HG03565 (cell line): ENCODE measurements around the gene BCDIN3D.
"Not testable (repeated sequence)": the region's sequence is repeated elsewhere in the genome, so short reads cannot be mapped to it uniquely, and the experiment has no call there.

Source experiments
- ATAC-seq: cut with Tn5 transposase; IDR thresholded peaks from one replicate; pipeline ENCODE4 v1.9.1; 2021; ENCODE audit warnings: mild to moderate bottlenecking, moderate library complexity; ENCODE audit not compliant: unreplicated experiment

The BCDIN3D gene

GRCh38 chr12:49842519-49843352 lies at the start of gene BCDIN3D:
TSS of gene BCDIN3D (minus strand) at chr12:49843106. CDS start at chr12:49843087, 19 bp downstream.
- ATAC-seq, result peak; percentile 73

- ATAC-seq, result no peak
These were observed 49.3 kb upstream of the BCDIN3D start for GRCh38 chr12:49892084-49892731.

- ATAC-seq, result no peak
These were observed 48.6 kb upstream of the BCDIN3D start for GRCh38 chr12:49891476-49891875.

DNA sequence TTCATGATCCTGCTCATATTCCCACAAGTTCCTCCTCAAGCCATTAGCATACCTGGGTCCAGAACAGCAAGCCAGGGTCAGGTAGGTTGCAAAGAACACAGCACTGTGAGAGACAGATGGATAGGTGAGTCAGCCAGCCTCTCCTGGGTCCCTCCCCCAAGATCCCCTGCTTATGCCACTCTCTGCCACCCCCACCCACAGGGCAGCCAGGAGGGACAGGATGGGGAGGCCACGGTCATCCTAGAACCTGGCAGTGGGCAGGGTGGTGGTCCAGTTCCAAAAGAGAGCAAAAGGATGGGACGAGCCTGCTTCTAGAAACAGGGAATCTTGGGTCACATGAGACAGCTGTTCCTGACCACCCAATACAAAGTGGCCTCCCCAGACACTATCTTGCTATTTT lies 48.1 kb upstream of the BCDIN3D start:
- ATAC-seq, result no peak

DNA sequence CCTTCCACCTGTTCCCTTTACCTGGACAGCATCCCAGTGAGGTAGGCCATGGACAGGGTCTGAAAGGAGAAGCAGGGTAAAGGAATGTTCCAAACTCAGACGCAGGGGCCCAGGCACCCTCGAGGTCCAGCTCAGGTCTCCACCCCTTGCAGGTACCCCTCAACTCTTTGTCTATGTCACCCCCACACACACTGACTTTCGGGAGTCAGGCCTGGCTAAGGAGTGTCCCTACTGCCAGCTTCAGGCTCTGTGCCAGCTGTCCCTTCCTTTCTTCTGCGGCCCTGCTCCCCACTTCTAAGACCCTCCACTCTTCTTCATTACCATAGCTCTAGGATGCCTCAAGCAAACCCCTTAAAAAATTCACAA lies 47.2 kb upstream of the BCDIN3D start:
- ATAC-seq, result no peak

DNA sequence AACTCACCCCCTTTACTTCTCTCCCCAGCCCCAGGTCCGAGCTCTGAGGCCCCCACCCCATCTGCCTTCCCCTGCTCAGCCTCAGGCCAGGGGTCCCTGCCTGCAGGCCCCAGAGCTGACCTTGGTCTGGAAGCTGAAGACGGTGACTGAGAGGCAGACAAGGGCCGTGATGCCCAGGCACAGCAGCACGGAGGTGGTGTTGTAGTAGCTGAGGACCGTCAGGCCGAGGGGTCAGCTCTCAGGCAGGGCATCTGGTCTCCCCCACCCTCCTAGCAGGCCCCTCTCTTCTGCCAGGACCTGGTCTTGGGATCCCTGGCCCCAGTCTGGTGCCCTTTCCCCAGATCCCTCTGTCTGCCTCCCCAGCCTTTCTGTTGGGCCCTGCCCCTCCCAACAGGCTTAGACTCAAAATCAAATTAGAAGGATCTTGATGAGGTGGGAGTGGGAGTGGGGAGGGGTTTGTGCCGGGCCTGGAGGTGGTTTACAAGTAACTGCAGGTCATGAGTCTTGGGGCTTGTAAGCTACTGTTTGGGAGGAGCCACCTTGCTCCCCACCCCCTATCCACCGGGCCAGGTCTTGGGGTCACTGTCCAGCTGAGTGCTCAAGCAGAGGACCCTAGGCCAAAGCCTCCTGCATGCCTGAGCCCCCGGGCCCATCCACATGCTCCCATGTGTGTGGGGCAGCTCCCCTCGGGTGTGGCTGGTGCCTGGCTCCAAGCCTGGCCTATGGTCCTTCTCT lies 46.6 kb upstream of the BCDIN3D start:
- no peak for ATAC-seq

DNA sequence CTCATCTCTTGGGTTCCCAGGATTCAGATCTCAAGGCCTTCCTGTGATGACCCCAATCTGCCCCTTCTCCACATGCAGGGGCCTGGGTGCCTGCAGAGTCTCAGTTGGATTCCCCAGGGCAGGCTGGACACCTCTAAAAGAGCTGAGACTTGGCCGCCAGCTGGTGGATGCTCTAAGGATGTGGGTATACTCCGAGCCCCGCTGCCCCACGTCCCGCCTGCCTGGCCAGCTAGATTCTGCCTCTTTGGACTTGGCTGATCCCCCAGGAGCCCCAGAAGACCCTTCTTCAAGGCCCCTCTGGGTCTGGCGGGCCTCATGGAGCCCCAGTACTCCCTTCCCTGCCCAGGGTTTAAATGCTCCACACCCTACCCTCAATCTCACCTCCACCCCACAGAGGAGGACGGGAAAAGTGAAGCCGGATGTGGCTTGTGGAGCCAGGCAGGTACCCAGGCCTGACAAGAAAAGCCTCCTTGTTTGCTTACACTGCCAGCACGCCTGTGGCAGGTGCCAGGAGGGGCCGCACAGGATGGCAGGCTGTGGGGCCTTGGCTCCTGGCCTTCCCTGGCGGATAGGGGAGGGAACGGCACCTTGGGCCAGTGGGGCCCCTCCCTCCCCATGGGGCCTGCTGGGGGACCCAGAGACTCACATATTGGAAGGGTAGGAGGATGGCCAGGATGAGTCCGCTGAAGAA lies 45.7 kb upstream of the BCDIN3D start:
- ATAC-seq, result no peak

DNA sequence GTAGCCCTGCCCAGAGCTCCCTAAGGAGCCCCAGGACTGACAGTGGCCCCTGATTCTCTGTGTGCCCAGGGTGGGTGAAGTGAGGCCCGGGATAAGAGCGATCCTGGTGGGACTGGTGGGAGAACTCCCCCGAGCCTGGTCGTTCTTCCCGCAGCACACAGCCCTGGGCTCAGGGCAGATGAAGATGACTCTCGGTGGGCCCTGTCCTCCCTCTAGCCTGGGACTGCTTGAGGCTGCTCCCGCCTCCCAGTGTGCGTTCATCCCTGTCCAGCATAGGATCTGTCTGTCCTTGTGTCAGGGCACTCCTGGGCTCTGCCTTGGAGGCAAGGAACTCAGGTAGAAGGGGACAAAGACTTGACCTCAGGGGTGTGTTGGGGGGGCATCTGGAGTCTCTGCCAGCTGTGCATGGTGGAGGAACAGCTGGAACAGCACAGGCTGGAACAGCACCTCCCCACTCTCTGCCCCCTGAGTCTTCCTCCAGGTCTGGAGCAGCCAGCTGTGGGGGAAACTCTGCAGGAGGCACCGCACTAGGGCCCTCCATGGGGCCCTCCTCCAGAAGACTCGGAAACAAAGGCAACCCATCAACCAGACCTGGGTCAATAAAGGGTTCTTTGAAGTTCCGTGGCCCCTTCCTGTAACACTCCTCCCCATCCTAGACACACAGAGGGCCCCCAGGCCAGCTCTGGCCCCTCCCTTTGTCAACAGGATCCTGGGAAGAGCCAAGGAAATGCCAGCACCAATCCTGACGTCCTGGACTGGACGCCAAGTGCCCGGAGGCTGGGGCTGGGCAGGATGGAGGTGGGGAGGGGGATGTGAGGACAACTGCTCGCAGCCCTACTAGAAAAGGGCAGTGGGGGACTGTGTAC lies 44.9 kb upstream of the BCDIN3D start:
- ATAC-seq, result no peak

GRCh38 chr12:49887091-49887490 lies 44.2 kb upstream of the BCDIN3D start:
- ATAC-seq, result no peak

DNA sequence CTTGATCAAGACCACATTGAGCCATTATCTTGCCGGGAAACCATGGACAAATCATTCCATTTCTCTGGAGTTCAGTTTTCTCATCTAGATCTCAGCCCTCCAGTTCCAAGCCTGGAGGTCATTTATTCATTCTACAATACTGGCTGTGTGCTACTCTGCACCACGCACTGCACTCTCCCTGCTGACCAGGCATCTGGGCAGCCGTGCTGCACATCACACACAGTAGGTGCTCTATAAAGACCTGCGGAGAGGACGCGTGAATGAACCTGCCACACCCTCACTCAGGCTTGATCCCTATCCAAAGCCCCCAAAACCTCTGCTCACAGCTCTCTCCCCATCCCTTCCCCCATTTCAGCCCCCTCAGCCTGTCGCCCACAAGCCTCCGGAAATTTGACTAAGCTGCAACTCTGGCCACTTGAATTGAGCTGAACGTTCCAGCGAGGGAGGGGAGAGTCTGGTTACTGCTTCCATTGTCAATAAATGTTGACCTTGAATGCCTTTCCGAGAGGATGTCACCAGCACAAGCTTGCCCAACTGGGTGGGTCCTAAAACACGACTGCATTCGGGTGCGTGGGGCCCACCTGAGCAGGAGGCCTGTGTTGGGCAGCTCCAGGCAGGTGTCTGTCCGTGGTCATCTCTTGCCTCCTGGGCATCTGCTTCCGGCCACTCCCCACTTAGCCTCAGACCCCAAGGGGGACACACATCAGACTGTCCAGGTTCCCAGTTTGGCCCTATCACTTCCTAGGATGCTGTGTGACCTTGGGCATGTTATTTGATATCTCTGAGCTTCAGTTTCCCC lies 43.0 kb upstream of the BCDIN3D start:
- ATAC-seq, result no peak

GRCh38 chr12:49885118-49885517 lies 42.2 kb upstream of the BCDIN3D start:
- no peak for ATAC-seq

GRCh38 chr12:49882851-49883464 lies 40.1 kb upstream of the BCDIN3D start:
- ATAC-seq, result no peak

DNA sequence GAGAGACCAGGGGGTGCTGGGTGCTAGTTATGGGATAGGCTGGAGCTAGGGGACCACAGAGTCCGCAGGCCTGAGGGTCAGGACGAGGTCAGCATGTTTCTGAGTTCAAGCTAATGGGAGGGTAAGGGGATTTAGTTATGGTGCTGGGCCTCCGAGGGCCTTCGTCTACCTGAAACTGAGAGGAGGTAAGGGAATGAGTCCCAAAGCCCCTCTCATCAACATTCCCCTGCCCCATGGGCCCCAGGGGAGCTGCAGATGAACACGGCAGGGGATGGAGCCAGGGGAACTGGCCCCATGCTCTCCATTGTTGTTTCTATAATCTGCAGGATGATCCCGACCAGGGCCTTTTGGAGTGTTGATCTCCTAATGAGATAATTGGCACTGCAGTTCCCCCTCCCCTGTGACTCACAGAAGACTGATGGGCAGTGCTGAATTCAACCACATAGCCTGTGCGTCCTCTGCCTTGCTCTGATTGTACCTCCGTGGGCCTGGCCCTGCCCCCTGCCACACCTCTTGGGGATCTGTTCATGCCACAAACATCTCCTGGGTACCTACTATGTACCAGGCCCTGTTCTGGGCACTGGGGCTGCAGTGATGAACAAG lies 39.4 kb upstream of the BCDIN3D start:
- no peak for ATAC-seq

- ATAC-seq, result no peak
These were observed 38.7 kb upstream of the BCDIN3D start for GRCh38 chr12:49881415-49882247.

DNA sequence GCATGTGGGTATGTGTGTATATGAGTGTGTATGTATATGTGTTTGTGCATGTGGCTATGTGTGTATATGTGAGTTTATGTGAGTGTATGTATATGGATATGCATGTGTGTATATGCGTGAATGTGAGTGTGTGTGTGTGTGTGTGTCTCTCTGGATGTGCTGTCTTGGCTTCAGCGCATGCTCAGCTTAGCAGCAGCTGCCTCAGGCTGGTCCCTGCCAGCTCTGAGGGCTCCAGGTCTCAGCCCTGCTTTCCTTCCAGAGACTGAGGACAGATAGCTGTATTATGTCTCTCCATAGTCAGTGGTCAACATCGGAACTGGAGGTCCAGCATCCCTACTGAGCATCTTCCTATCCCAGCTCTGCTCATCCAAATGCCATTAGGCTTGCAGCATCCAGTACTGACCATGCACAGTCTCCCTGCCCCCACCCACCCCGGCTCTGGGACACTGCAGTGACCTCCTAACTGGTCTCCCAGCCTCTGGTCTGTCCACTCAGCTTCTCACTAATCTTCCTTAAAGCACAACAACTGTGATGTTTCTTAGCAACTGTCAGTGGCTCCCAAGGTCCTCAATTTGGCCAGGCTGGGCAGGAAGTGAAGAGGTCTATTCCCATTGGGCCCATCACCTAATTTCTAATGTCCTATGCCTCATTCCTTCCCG lies 38.0 kb upstream of the BCDIN3D start:
- ATAC-seq, result no peak

- ATAC-seq, result not testable (repeated sequence)
These were observed 36.2 kb upstream of the BCDIN3D start for GRCh38 chr12:49879065-49879464.

GRCh38 chr12:49878021-49878420 lies 35.1 kb upstream of the BCDIN3D start:
- ATAC-seq, result no peak
